A673 (cell line): ENCODE measurements around the gene IL19. TPM values are rescaled to one million over a fixed set of nuclear protein-coding genes. Genes with fewer than 3 reads are reported as not detected.

ENCODE experiments used
- BruUV-seq: library from RNA; stranded (reverse); fragments of 400-500 nt; replicated peaks from 2 replicates; lab custom pipeline; 2021; lab: Mats Ljungman, UMichigan
- CTCF ChIA-PET: fragments of 300-600 bp; sonication (Branson Sonifier 250); formaldehyde crosslinking; loops from one replicate; lab custom pipeline; 2022; ENCODE audit warnings: antibody characterized with exemption; lab: Charles Lee
- POLR2A ChIA-PET: fragments of 300-600 bp; sonication (Branson Sonifier 250); formaldehyde crosslinking; loops from one replicate; lab custom pipeline; 2022; ENCODE audit warnings: antibody characterized with exemption; ENCODE audit not compliant: low non-redundant PET; lab: Charles Lee
- DNase-seq: peaks from one replicate; pipeline ENCODE4 v3.0.0-alpha.2; 2015; ENCODE audit warnings: low spot score
- H3K27ac ChIP-seq: fragments of 200-600 bp; sonication (generic); 2 replicates; pipeline ENCODE4 v1.5.1; 2016; ENCODE audit warnings: mixed run types, low read depth, mild to moderate bottlenecking, mixed read lengths, antibody characterized with exemption, low read length; ENCODE audit not compliant: poor library complexity, severe bottlenecking
- H3K27me3 ChIP-seq: fragments of 200-600 bp; sonication (generic); replicated peaks from 2 replicates; pipeline ENCODE4 v1.6.1; 2017; ENCODE audit warnings: mixed run types, low read depth, mild to moderate bottlenecking, mixed read lengths, antibody characterized with exemption, low read length; ENCODE audit not compliant: insufficient read depth, poor library complexity
- H3K36me3 ChIP-seq: fragments of 200-600 bp; sonication (generic); 2 replicates; pipeline ENCODE4 v1.6.1; 2016; ENCODE audit warnings: mixed run types, mild to moderate bottlenecking, mixed read lengths, antibody characterized with exemption, low read length; ENCODE audit not compliant: insufficient read depth, poor library complexity, severe bottlenecking
- H3K4me1 ChIP-seq: fragments of 200-600 bp; sonication (generic); 2 replicates; pipeline ENCODE4 v1.6.1; 2017; ENCODE audit warnings: mixed run types, mild to moderate bottlenecking, mixed read lengths, antibody characterized with exemption, low read length; ENCODE audit not compliant: insufficient read depth, poor library complexity, severe bottlenecking
- H3K4me3 ChIP-seq: fragments of 200-600 bp; sonication (generic); 2 replicates; pipeline ENCODE4 v1.5.1; 2016; ENCODE audit warnings: low read depth, mixed run types, mild to moderate bottlenecking, mixed read lengths, low read length; ENCODE audit not compliant: poor library complexity, severe bottlenecking
- H3K9me3 ChIP-seq: fragments of 200-600 bp; sonication (generic); 2 replicates; pipeline ENCODE4 v1.6.1; 2016; ENCODE audit warnings: mixed run types, low read depth, mild to moderate bottlenecking, mixed read lengths, antibody characterized with exemption, low read length; ENCODE audit not compliant: poor library complexity, severe bottlenecking
- EZH2 ChIP-seq: fragments of 200-600 bp; sonication (generic); IDR thresholded peaks from 2 replicates; pipeline ENCODE4 v1.6.1; 2017; ENCODE audit warnings: borderline replicate concordance, low read depth, mild to moderate bottlenecking, mixed read lengths, antibody characterized with exemption, low read length; ENCODE audit not compliant: poor library complexity, severe bottlenecking
- intact Hi-C: fragments of 100-400 bp; cut with micrococcal nuclease; formaldehyde crosslinking; loops from one replicate; pipeline ENCODE4 v1.10.0; 2022; ENCODE audit not compliant: unreplicated experiment
- total RNA-seq: library from RNA; stranded (reverse); gene quantifications from 2 replicates; pipeline ENCODE4 v1.2.3, GENCODE V29; 2021
- TF ChIP-seq, protein P1 (sequence below): fragments of 300-800, 200-600 bp; sonication (generic); conservative IDR thresholded peaks from 2 replicates; pipeline ENCODE4 v1.5.1; 2017; ENCODE audit warnings: low read depth, mild to moderate bottlenecking, antibody characterized with exemption, low read length, moderate library complexity, mixed read lengths

Gene IL19
- total RNA-seq, 1 experiment from 2014 or later = not detected

DNA sequence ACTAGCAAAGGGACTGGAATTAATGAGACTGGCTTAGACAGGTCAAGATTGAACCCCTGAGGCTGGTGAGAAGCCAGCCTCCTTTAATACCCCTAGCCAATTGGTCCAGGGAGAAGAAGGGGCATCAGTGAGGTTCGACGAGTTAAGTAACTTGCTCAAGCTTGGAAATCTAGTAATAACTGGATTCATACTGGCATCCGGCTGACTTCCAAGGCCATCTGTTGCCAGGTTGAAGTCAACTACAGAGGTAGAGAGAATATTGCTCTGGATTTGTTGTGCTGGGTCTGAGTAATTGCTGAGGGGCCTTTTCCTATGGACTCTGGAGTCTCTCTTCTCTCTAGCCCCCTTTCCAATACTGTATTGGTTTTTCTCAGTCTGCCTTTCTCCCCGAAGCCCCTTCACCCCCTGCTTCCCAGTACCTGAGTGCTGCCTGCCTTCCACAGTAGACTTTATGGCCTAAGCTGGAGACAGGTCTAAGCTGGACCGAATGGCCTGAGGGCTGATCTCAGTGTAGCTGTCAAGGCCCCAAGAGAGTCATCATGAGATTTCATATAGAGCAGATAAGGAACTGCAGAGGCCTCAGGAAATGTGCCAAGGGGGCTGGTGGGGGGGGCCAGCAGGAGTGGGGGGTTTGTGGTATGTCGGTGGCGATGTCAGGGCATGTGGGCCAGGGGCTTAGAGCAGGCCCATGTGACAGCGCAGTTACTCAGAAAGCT lies 42.4 kb upstream of the IL19 start:
- H3K9me3 ChIP-seq = no peaks in the 10 kb centered on the region
- no peaks in the 10 kb centered on the region for H3K4me1 ChIP-seq
- no peak overlapping the region for H3K27ac ChIP-seq
- ChIA-PET POLR2A (no interaction called here), CTCF (no interaction called here)
- no peak for DNase-seq
- no peak for TF ChIP-seq EZH2
- TF ChIP-seq, protein P1, sequence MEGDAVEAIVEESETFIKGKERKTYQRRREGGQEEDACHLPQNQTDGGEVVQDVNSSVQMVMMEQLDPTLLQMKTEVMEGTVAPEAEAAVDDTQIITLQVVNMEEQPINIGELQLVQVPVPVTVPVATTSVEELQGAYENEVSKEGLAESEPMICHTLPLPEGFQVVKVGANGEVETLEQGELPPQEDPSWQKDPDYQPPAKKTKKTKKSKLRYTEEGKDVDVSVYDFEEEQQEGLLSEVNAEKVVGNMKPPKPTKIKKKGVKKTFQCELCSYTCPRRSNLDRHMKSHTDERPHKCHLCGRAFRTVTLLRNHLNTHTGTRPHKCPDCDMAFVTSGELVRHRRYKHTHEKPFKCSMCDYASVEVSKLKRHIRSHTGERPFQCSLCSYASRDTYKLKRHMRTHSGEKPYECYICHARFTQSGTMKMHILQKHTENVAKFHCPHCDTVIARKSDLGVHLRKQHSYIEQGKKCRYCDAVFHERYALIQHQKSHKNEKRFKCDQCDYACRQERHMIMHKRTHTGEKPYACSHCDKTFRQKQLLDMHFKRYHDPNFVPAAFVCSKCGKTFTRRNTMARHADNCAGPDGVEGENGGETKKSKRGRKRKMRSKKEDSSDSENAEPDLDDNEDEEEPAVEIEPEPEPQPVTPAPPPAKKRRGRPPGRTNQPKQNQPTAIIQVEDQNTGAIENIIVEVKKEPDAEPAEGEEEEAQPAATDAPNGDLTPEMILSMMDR = no peak
- intact Hi-C loops = loop anchor here (5.0 kb wide), 2 partner anchors 184 to 349 kb away; no protein-coding TSS in a partner anchor
- H3K4me3 ChIP-seq = no peak overlapping the region
- peaks cover 8% of the 10 kb centered on the region for H3K36me3 ChIP-seq
- BruUV-seq = no TSS peak
- no peaks in the 10 kb centered on the region for H3K27me3 ChIP-seq

DNA sequence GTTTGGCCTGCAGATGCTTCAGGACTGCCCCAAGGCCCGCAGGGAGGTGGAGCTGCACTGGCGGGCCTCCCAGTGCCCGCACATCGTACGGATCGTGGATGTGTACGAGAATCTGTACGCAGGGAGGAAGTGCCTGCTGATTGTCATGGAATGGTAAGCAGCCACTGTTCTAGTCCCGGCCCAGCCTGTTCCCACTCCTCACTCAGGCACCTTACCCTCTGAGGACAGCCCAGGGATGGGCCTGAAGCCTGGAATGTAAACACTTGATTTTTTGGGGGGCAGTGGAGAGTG lies 41.9 kb upstream of the IL19 start:
- ChIA-PET CTCF (no interaction called here), POLR2A (no interaction called here)
- DNase-seq = no peak
- no peak for TF ChIP-seq EZH2
- TF ChIP-seq, protein P1 = no peak
- H3K4me3 ChIP-seq = no peak overlapping the region
- H3K36me3 ChIP-seq = peaks cover 8% of the 10 kb centered on the region
- H3K9me3 ChIP-seq = no peaks in the 10 kb centered on the region
- BruUV-seq = no TSS peak
- intact Hi-C loops = loop anchor here (5.0 kb wide), 2 partner anchors 184 to 349 kb away; no protein-coding TSS in a partner anchor
- H3K4me1 ChIP-seq = no peaks in the 10 kb centered on the region
- H3K27me3 ChIP-seq = no peaks in the 10 kb centered on the region
- H3K27ac ChIP-seq = no peak overlapping the region

DNA sequence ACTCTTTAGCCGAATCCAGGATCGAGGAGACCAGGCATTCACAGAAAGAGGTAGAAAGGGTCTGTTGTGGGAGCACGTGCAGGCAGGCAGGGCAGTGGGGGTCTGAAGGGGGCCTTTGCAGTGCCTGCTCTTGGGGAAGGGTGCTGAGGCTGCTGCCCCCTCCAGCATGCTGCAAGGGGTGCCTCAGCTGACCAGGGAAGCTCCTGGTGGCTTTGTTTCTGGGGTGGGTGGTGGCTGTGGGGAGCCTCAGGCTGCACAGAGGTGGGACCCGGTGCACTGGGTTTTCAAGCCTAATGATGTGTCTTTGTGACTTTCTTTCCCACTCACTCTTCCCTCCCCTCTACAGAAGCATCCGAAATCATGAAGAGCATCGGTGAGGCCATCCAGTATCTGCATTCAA lies 41.5 kb upstream of the IL19 start:
- ChIA-PET CTCF (no interaction called here), POLR2A (no interaction called here)
- peaks cover 8% of the 10 kb centered on the region for H3K36me3 ChIP-seq
- no peak overlapping the region for H3K27ac ChIP-seq
- no peak overlapping the region for H3K4me3 ChIP-seq
- intact Hi-C loops = loop anchor here (5.0 kb wide), 2 partner anchors 183 to 348 kb away; no protein-coding TSS in a partner anchor
- H3K4me1 ChIP-seq = no peaks in the 10 kb centered on the region
- no peak for DNase-seq
- no peak for TF ChIP-seq EZH2
- TF ChIP-seq, protein P1 = no peak
- H3K27me3 ChIP-seq = no peaks in the 10 kb centered on the region
- BruUV-seq = no TSS peak
- no peaks in the 10 kb centered on the region for H3K9me3 ChIP-seq
